ENCODE results near the gene SRSF3.

GRCh38 chr6:36597775-36598174, 3.6 kb downstream of the SRSF3 start:
- no peak for TF ChIP-seq EZH2 (IDR thresholded peaks at IDR 0.05; ENCODE audit: borderline replicate concordance, low read length)
- no peak for TF ChIP-seq CTCF (conservative IDR thresholded peaks at IDR 0.05 in 1 of 2, IDR thresholded peaks at IDR 0.05 in 1 of 2; ENCODE audit: extremely low read depth in 1 of 2, insufficient read depth in 1 of 2, low read depth in 1 of 2, low read length in 2 of 2)

Measured in mammary epithelial cell (primary cell).